GM19239 (cell line): ENCODE results near the gene YJEFN3.
A peak's percentile ranks its signal among the peaks of the same experiment; 100 is the strongest.

Experiments
- DNase-seq: peaks from one replicate; pipeline ENCODE4 v3.0.0; 2011; ENCODE audit warnings: low spot score; ENCODE audit not compliant: insufficient read length
- FAIRE-seq: peaks from 2 replicates; lab custom pipeline; 2011; peaks lifted over from hg19 to GRCh38; lab: Jason Lieb, UNC

YJEFN3 gene

DNA sequence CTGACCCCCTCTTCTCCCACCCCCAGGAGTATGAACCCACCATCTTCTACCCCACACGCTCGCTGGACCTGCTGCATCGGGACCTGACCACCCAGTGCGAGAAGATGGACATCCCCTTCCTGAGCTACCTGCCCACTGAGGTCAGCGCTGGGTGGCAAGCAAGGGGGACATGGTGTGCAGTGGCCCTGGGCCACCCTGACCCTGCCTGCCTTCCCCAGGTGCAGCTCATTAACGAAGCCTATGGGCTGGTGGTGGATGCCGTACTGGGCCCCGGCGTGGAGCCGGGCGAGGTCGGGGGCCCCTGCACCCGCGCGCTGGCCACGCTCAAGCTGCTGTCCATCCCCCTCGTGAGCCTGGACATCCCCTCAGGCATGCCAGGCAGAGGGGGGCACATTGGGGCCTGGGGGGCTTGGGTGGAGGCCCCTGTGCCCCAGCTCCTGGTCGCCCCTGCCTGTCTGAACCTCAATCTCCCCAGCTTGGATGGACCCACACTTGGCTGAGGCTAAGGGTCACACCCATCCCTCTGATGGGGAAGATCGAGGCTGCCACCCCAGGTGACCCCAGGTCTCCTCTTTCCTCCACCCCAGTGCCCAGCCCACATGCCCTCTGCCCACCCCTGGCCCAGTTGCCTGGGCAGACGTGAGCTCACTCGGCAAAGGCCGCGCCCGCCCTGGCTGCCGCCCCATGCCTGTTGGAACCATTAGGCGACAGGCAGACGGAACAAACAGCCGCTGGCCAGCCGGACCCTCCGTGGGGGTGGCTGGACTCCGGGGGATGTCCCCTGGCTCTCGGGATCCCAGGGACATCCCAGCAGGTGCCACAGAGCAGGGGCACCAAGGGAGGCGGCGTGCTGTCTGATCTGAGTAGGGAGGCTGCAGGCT is 6.8 kb downstream of the YJEFN3 start:
- no peak for FAIRE-seq

DNA sequence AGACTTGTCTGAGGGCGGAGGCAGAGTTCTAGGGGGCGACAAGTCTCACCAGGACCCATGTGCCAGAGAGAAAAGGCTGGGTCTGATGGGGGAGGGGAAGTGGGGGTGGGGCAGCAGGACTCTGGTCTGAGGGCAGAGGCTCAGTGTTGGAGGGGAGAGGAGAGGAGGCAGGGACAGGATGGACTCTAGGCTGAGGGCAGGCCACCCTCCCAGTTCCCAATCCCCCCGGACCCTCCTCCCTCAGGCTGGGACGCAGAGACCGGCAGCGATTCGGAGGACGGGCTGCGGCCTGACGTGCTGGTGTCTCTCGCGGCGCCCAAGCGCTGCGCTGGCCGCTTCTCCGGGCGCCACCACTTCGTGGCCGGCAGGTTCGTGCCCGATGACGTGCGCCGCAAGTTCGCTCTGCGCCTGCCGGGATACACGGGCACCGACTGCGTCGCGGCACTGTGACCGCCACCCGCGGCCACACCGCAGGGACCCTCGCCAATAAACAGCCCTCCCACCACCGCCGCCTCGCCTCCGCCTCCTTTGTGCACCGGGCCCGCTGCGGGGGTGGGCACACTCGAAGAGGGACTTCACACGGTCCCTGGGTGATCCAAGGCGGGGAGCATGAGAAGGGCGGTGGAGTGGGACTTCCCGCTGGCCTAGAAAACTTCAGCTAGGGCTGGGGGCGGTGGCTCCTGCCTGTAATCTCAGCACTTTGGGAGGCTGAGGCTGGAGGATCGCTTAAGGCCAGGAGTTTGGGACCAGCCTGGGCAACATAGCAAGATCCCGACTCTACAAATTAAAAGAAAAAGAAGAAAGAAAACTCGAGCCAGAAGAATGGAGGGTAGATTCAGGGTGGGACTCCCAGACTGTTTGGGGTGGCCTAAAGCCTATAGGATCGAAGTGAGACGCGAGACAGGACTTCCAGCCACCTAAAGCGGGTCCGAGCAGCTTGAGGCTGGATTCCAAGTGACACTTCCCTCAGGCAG is 8.7 kb downstream of the YJEFN3 start:
- DNase-seq: no peak
- no peak for FAIRE-seq

More for the DNA sequence above, 6.8 kb downstream of the YJEFN3 start:
- no peak for DNase-seq

DNA sequence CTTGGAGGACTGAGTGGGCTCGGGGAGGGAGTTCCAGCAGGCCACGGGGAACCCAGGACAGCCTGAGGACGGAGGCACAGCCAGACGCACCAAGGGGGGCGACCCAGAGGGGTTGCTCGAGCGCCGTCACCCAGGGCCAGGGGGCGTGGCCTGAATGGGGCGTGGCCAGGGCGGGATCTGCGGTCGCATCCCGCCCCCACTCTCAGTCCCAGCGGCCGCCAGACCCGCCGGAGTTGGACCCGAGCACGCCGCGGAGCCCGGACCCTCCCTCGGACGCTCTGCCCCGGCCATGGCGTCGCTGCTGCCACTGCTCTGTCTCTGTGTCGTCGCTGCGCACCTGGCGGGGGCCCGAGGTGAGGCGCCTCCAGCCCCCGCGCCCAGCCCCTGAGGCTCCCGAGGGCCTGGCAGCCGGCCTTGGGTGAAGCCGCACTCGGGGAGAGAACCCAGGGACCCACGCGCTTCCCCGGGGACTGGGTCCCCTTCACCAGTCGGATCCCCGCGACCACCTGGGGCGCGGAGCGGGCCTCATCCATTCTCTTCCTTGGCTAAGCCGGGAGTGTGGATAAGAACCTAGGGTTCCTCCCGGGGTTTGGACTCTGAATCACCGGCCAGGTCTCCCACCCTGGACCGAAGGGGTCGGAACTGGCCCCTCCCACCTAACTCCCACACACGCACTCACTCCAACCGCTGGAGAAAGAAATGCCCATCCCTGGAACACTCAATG is 9.5 kb downstream of the YJEFN3 start, which contains the start of gene CILP2:
Gene CILP2 (plus strand): TSS at position 205 of the 724 bp plus-strand sequence. CDS start 85 bp downstream, at position 290.
- FAIRE-seq (no peak), DNase-seq (no peak)

DNA sequence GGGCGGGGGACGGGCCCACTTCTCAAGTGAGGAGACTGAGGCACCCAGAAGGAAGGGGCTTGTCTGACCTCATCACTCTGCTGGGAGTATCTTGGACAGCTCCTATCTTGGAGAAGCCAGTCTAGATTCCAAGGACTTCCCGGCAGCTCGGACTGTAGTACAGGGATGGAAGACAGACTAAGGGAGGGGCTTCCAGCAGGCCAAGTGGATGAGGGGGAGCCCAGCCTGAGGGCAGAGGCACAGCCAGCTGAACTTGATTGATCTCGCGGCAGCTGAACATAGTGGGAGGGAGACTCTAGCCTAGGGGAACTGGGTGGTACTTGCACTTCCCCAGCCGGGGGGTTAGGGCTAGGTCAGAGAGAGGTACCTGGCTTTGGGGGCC is 10.1 kb downstream of the YJEFN3 start:
- FAIRE-seq: no peak

DNA sequence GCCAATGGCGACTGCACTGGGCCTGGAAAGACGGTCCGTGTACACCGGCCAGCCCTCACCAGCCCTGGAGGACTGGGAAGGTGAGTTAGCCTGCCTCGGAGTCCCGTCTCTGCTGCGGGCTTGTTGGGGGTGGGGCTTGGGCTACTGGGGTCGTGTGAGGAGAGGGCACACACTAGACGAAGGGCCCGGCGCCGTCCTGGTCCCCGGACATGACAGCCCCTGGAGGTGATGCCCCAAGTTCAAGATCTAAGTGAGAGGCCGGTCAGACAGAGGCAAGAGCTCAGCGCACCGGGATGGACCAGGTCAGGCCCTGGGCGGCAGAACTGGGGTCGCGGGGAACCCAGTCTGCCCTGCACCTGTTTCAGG is 11.0 kb downstream of the YJEFN3 start:
- no peak for DNase-seq
- no peak for FAIRE-seq

More for the DNA sequence above, 10.1 kb downstream of the YJEFN3 start:
- DNase-seq: no peak

DNA sequence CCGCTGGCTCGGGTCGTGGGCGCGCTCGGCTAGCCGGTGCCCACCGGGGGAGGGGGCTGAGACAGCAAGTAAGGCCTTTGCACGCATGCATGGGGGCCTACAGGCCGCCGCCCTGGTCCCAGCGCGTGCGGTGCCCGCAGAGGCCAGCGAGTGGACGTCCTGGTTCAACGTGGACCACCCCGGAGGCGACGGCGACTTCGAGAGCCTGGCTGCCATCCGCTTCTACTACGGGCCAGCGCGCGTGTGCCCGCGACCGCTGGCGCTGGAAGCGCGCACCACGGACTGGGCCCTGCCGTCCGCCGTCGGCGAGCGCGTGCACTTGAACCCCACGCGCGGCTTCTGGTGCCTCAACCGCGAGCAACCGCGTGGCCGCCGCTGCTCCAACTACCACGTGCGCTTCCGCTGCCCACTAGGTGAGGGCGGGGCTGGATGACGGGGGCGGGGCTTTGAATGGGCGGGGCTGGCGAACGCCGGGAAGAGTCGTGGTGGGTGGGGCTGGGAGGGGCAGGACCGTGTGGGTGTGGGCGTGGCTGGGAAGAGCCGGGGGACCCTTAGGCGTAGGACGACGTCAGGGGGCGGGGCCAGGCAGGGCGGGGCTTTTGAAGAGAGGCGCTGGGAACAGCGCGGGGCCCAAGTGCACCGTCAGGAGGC is 11.5 kb downstream of the YJEFN3 start:
- DNase-seq (no peak), FAIRE-seq (no peak)

DNA sequence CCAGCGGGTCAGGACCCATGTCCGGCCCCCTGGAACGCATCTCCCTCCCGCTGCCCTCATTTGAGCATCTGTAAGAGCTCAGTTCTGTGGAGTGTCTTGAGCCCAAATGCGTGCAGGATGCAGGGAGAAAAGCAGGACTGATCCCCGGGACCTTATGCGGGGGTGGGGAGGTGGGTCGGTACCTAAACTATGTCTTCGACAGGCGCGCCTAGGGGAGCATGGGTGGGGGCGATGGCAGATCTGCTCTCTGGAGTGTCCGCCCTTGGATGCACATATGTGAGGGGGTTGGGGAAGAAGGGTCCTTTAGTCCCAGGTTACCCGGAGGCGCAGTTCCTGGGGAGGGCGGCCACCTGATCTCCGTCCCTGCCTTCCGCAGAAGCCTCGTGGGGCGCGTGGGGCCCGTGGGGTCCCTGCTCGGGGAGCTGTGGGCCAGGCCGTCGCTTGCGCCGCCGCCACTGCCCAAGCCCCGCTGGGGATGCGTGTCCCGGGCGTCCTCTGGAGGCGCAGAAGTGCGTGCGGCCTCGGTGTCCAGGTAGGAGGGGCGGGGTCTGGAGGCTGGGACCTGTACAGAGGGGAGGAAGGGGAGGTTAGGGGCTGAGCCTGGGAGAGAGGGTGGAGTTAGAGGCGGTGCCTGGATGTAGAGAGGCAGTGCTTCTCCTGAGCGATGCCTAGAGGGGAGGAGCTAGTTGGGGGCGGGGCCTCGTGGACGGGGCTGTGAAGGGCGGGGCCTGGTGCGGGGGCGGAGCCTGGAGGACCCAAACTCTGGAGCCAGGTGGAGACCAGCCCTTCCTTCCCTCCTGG is 12.2 kb downstream of the YJEFN3 start:
- FAIRE-seq (peak; percentile 4), DNase-seq (peak; percentile 85)

DNA sequence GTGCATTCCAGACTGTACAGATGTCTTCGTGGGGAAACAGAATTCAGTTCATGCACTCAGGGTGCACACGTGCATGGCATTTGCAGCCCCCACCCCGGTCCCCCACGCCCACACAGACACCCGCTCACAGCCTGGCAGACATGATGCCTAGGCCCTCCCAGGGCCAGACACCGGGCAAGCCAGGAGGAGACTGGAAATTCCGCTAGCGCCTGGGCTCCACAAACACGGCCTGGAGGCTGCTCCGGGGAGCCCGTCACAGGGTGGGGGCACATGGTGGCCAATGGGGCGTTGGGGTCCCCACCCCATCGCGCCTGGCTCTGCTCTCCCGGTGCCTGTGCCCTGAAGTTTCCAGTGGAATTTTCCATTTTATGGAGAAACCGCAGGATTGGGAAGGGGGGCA is 12.9 kb downstream of the YJEFN3 start:
- no peak for FAIRE-seq

DNA sequence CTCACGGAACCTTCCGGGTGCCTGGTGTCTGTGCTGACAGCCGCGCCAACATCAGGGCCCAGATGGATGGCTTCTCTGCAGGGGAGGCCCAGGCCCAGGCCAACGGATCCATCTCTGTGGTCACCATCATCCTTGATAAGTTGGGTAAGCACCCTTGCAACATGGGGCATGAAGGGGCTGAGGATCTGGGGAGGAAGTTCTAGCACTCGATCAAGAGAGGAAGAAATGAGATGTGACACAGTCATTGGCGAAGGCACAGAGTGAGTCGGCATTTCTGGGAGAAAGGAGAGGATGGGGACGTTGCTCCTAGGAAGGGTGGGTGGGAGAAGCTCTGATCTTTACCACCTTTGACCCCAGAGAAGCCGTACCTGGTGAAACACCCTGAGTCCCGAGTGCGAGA is 13.8 kb downstream of the YJEFN3 start:
- no peak for FAIRE-seq

More for the DNA sequence above, 12.9 kb downstream of the YJEFN3 start:
- DNase-seq: no peak

DNA sequence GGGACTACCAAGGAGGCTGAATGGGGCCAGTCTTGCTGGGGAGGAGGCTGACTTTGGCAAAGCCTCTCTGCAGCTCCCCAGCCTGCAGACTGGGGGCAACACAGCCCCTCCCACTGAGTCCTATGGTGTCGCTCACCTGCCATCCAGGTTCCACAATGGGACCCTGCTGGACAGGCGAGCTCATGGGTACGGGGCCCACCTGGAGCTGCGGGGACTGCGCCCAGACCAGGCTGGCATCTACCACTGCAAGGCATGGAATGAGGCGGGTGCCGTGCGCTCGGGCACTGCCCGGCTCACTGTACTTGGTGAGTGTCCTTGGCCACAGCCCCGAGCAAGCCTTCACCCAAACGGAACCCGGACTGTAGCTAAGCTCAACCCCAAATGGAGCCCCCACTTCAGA is 14.4 kb downstream of the YJEFN3 start:
- FAIRE-seq (no peak), DNase-seq (no peak)

More for the DNA sequence above, 13.8 kb downstream of the YJEFN3 start:
- no peak for DNase-seq

DNA sequence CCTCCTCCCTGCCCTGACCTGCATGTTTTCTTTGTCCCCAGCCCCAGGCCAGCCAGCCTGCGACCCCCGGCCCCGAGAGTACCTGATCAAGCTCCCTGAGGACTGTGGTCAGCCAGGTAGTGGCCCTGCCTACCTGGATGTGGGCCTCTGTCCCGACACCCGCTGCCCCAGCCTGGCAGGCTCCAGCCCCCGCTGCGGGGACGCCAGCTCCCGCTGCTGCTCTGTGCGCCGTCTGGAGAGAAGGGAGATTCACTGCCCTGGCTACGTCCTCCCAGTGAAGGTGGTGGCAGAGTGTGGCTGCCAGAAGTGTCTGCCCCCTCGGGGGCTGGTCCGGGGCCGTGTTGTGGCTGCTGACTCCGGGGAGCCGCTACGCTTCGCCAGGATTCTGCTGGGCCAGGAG is 14.9 kb downstream of the YJEFN3 start:
- DNase-seq: no peak
- FAIRE-seq: no peak

DNA sequence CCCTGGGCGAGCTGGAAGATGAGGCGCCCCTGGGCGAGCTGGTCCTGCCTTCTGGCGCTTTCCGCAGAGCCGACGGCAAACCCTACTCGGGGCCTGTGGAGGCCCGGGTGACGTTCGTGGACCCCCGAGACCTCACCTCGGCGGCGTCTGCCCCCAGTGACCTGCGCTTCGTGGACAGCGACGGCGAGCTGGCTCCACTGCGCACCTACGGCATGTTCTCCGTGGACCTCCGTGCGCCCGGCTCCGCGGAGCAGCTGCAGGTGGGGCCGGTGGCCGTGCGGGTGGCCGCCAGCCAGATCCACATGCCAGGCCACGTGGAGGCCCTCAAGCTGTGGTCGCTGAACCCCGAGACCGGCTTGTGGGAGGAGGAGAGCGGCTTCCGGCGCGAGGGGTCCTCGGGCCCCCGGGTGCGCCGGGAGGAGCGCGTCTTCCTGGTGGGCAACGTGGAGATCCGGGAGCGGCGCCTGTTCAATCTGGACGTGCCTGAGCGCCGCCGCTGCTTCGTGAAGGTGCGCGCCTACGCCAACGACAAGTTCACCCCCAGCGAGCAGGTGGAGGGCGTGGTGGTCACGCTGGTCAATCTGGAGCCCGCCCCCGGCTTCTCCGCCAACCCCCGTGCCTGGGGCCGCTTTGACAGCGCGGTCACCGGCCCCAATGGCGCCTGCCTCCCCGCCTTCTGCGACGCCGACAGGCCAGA is 15.7 kb downstream of the YJEFN3 start:
- FAIRE-seq (no peak), DNase-seq (no peak)

DNA sequence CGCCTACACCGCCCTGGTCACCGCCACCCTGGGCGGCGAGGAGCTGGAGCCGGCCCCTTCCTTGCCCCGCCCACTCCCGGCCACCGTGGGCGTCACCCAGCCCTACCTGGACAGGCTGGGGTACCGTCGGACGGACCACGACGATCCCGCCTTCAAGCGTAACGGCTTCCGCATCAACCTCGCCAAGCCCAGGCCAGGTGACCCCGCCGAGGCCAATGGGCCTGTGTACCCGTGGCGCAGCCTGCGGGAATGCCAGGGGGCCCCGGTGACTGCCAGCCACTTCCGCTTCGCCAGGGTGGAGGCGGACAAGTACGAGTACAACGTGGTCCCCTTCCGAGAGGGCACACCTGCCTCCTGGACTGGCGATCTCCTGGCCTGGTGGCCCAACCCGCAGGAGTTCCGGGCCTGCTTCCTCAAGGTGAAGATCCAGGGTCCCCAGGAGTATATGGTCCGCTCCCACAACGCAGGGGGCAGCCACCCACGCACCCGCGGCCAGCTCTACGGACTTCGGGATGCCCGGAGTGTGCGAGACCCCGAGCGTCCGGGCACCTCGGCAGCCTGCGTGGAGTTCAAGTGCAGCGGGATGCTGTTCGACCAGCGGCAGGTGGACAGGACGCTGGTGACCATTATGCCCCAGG is 16.4 kb downstream of the YJEFN3 start:
- FAIRE-seq (no peak), DNase-seq (no peak)

DNA sequence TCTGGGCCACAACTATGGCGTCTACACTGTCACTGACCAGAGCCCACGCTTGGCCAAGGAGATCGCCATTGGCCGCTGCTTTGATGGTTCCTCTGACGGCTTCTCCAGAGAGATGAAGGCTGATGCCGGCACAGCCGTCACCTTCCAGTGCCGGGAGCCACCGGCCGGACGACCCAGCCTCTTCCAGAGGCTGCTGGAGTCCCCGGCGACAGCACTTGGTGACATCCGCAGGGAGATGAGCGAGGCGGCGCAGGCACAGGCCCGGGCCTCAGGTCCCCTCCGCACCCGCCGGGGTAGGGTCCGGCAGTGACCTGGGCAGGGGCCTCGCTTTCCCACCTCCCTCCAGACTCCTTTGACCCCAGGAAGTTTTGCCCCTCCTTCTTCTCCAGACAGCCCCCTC is 17.0 kb downstream of the YJEFN3 start:
- FAIRE-seq: no peak
- no peak for DNase-seq

DNA sequence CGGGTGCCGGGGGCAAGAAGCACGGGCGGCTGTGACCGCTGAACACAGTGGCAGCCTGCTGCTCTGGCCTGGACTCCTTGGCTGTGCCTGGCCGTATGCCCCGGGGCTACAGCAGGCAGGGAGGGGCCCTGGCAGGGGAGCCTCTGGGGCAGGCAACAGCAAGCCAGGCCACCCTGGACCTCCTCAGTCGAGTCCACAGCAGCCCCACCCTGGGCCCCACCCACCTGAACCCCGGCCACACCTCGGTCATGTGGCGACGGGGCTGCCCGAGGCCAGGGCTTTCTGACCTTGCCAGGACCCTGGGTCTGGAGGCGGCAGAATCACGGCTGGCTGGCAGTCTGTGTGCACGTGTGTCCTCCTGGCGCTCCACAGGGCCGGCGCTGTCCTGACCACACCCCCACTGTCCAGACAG is 18.0 kb downstream of the YJEFN3 start:
- FAIRE-seq (no peak), DNase-seq (no peak)

DNA sequence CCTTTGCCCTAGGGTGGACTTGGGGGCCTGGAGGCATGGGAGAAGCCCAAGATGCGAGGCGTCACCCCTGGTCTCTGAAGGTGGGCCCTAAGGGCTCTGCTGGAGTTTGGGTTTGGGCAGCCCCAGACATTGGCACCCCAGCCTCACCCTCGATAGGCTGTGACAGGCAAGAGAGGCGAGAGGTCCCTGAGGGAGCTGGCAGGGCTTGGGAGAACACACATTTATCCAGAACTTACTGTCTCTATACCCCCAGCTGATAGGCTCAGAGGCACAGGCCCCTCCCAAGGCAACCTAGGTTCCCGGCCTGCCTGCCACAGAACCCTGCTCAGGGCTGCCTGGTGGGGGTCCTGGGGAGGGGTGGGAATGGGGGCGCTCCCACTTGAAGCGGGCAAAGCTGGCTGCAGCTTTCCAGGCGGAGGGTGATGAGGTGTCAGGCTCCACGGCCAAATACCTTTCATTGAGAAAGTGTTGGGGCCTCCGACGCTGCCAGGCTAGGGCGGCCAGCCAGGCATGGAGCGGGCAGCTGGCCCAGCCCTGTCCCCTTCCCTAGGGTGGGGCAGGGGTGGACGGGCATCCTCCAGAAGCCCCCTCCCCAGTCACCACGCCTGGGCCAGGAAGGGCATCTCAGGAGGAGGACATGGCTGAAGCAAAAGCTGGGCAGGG is 19.1 kb downstream of the YJEFN3 start:
- no peak for DNase-seq
- FAIRE-seq: no peak
